A549 (cell line): ENCODE measurements around the gene CEP78.

Experiments used
- CHD2 ChIP-seq: fragments of 150-350 bp; IDR thresholded peaks from 2 replicates; pipeline ENCODE4 v1.6.1; 2014; ENCODE audit warnings: low read length; ENCODE audit not compliant: partially characterized antibody
- POLR2A ChIP-seq: IDR thresholded peaks from 2 replicates; pipeline ENCODE4 v1.6.1; 2012; ENCODE audit warnings: mild to moderate bottlenecking, low read length
- RAD21 ChIP-seq, 2 experiments: fragments of >200 bp in 1 of 2; sonication (Bioruptor Twin) in 1 of 2; formaldehyde crosslinking in 1 of 2; IDR thresholded peaks in 1 of 2; conservative IDR thresholded peaks in 1 of 2; 2 replicates in 1 of 2; 3 replicates in 1 of 2; pipeline ENCODE4 v1.6.1; 2012 to 2018; ENCODE audit warnings: inconsistent platforms in 1 of 2
- TF ChIP-seq, protein P1 (sequence below): fragments of 150-350 bp; IDR thresholded peaks from 2 replicates; pipeline ENCODE4 v1.6.1; 2014; ENCODE audit warnings: low read depth, mild to moderate bottlenecking, low read length
- TF ChIP-seq, protein P2 (sequence below): fragments of >200 bp; sonication (Bioruptor Twin); formaldehyde crosslinking; IDR thresholded peaks from 3 replicates; pipeline ENCODE4 v1.5.1; 2016

DNA sequence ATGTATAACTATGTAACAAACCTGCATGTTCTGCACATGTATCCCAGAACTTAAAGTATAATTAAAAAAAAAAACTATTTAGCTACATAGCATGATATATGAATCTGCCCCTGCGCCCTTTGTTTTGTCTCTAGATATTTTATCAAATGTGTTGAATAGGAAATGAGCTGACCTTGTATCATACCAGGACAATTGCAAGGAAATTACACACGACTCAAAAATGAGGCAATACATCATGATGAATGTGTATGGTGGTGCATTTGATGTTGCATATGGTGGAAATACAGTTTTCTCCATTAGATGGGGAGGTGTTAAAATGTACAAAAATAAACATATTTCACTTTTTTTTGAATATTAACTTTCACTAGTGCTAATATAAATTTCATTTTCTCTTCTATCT is 28.6 kb upstream of the CEP78 start:
- TF ChIP-seq, protein P1, sequence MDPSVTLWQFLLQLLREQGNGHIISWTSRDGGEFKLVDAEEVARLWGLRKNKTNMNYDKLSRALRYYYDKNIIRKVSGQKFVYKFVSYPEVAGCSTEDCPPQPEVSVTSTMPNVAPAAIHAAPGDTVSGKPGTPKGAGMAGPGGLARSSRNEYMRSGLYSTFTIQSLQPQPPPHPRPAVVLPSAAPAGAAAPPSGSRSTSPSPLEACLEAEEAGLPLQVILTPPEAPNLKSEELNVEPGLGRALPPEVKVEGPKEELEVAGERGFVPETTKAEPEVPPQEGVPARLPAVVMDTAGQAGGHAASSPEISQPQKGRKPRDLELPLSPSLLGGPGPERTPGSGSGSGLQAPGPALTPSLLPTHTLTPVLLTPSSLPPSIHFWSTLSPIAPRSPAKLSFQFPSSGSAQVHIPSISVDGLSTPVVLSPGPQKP = no peak
- TF ChIP-seq, protein P2, sequence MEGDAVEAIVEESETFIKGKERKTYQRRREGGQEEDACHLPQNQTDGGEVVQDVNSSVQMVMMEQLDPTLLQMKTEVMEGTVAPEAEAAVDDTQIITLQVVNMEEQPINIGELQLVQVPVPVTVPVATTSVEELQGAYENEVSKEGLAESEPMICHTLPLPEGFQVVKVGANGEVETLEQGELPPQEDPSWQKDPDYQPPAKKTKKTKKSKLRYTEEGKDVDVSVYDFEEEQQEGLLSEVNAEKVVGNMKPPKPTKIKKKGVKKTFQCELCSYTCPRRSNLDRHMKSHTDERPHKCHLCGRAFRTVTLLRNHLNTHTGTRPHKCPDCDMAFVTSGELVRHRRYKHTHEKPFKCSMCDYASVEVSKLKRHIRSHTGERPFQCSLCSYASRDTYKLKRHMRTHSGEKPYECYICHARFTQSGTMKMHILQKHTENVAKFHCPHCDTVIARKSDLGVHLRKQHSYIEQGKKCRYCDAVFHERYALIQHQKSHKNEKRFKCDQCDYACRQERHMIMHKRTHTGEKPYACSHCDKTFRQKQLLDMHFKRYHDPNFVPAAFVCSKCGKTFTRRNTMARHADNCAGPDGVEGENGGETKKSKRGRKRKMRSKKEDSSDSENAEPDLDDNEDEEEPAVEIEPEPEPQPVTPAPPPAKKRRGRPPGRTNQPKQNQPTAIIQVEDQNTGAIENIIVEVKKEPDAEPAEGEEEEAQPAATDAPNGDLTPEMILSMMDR = no peak
- TF ChIP-seq POLR2A (no peak), RAD21 (conservative IDR thresholded peaks at IDR 0.05 in 1 of 2, IDR thresholded peaks at IDR 0.05 in 1 of 2) (no peak), CHD2 (no peak)
